ENCODE results near the gene RNF141. TPM values are rescaled to one million over a fixed set of nuclear protein-coding genes. Genes with fewer than 3 reads are reported as not detected.

Gene RNF141
- total RNA-seq, 1 donor from 2014 or later = 39.2 TPM

DNA sequence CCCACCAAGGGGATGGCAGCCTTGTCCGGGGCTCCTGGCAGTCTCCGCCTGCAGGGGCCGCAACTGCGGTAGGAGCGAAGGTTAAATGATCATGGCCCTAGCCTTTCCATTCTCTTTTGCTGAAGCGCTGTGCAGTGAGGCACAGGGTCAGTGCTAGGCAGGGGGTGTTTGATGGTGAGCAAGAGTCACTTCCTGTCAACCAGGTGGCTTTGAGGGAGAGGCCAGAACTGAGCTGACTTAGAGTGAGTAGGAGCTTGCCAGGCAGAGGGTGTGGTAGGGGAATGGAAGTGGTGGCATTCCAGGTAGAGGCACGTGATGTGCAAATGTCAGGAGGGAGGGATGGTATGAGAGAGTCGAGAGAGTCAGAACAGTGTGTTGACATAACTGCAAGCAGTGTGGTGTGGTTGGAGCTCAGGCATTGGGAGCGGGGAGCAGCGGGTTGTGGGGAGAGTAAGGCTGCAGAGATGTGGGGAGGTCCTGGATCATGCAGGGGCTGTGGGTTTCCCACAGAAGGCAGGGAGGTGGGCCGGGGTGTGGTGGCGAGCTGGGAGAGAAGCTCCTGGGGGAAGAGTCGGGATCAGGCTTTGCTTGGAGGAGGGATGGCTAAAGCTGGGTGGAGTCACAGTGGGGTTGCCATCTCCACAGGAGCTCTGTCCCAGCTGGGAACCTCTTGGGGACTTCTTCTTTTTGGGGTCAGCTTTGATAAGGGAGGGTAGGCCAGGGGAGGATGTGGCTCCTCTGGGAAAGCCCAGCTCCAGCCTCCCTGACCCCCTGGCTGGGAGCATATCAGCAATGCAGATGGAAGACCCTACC, 52.7 kb downstream of the RNF141 start:
- TF ChIP-seq, protein P1, sequence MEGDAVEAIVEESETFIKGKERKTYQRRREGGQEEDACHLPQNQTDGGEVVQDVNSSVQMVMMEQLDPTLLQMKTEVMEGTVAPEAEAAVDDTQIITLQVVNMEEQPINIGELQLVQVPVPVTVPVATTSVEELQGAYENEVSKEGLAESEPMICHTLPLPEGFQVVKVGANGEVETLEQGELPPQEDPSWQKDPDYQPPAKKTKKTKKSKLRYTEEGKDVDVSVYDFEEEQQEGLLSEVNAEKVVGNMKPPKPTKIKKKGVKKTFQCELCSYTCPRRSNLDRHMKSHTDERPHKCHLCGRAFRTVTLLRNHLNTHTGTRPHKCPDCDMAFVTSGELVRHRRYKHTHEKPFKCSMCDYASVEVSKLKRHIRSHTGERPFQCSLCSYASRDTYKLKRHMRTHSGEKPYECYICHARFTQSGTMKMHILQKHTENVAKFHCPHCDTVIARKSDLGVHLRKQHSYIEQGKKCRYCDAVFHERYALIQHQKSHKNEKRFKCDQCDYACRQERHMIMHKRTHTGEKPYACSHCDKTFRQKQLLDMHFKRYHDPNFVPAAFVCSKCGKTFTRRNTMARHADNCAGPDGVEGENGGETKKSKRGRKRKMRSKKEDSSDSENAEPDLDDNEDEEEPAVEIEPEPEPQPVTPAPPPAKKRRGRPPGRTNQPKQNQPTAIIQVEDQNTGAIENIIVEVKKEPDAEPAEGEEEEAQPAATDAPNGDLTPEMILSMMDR (IDR thresholded peaks at IDR 0.05; ENCODE audit: borderline replicate concordance) = no peak
- intact Hi-C loops (cut with micrococcal nuclease) = no loop called here
- Histone ChIP-seq H3K27me3 (ENCODE audit: low read depth) (no peaks in the 10 kb centered on the region), H3K36me3 (no peaks in the 10 kb centered on the region), H3K4me3 (no peak overlapping the region), H3K9me3 (replicated peaks) (no peaks in the 10 kb centered on the region), H3K27ac (replicated peaks) (no peak overlapping the region), H3K4me1 (peaks cover 15% of the 10 kb centered on the region)
- DNase-seq = no peak

DNA sequence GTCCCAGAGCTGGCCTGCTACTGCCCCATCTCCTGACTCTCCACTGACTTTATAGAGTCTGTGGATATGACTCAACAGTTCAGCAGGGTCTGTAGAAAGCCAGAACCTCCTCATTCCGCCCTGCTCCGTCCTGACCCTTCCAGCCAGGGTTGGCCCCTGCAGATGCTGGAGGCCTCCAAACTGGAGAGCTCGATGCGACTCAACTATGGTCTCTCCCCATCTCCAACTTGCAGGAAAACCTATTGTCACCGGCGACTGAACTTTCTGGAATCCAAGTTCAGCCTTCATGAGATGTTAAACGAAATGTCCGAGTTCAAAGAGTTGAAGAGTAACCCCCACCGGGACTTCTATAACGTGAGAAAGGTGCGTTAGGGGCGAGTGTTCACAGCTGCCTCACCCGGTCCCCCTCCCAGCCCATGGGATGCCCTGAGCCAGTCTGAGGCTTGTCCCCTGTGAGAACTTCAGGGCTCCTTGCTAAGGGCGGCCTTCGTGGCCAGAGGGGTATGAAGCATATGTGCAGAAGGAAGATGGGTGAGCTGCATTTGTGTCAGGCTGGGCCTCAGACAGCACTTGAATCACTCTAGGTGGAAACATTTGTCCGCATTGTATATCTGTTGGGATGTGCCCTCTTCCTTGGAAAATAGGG, 53.9 kb downstream of the RNF141 start:
- Histone ChIP-seq H3K9me3 (replicated peaks) (no peaks in the 10 kb centered on the region), H3K27me3 (ENCODE audit: low read depth) (no peaks in the 10 kb centered on the region), H3K36me3 (no peaks in the 10 kb centered on the region), H3K4me1 (peaks cover 15% of the 10 kb centered on the region), H3K4me3 (no peak overlapping the region), H3K27ac (replicated peaks) (no peak overlapping the region)
- DNase-seq = no peak
- TF ChIP-seq, protein P1 (IDR thresholded peaks at IDR 0.05; ENCODE audit: borderline replicate concordance) = no peak
- intact Hi-C loops (cut with micrococcal nuclease) = no loop called here

DNA sequence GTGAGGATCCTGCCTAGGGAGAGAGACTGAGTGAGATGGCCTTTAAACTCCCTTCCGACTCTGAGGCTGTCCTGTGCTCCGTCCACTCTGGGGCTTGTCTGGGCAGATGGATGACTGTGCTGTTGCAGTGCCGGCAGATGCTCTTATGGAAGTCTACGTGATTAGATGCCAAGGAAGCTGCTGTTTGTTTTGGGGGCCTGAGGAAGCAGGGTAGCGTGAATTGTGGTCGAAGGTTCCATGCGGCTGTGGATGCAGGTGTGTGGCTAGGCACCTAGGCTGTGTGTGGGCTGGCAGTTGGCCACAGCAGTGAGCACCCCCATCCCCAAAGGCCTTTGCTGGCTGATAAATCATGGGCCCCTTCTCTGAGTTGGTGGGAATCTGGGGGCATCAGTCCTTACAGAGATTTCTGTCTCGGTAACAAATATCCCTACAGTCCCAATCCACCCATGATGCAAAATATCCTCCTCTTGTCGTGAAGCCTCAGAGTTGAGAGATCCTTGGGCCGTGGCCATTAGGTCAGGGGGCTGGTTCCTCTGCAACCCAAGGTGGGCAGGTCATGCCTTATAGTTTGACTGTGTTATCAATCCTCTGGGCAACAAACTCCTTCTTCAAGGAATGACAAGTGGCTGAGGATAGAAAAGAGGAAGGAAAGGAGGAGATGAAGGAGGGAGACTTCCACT, 54.7 kb downstream of the RNF141 start:
- Histone ChIP-seq H3K9me3 (replicated peaks) (no peaks in the 10 kb centered on the region), H3K4me1 (peaks cover 12% of the 10 kb centered on the region), H3K36me3 (no peaks in the 10 kb centered on the region), H3K27me3 (ENCODE audit: low read depth) (no peaks in the 10 kb centered on the region), H3K4me3 (no peak overlapping the region), H3K27ac (replicated peaks) (no peak overlapping the region)
- no peak for DNase-seq
- intact Hi-C loops (cut with micrococcal nuclease) = no loop called here
- TF ChIP-seq, protein P1 (IDR thresholded peaks at IDR 0.05; ENCODE audit: borderline replicate concordance) = no peak

DNA sequence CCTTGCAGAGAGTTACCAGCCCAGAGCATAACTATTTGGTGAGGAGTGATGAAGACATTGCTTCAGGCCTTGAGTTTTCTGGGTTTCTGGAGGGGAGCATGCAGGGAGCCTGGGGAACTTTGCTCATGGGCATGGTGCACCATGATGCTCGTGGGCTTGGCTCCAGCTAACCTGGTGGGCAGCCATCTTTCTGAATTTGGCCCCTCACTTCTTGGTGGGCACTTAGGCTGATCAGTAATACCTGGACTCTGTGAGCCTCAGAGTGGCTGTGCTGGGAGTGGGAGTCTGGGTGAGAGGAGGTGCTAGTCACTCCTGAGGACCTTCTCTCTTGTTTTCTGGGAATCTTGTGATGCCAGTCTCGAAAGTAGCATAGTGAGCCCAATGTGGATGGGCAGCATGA, 55.3 kb downstream of the RNF141 start:
- TF ChIP-seq, protein P1 (IDR thresholded peaks at IDR 0.05; ENCODE audit: borderline replicate concordance) = no peak
- no peaks in the 10 kb centered on the region for H3K36me3 ChIP-seq

DNA sequence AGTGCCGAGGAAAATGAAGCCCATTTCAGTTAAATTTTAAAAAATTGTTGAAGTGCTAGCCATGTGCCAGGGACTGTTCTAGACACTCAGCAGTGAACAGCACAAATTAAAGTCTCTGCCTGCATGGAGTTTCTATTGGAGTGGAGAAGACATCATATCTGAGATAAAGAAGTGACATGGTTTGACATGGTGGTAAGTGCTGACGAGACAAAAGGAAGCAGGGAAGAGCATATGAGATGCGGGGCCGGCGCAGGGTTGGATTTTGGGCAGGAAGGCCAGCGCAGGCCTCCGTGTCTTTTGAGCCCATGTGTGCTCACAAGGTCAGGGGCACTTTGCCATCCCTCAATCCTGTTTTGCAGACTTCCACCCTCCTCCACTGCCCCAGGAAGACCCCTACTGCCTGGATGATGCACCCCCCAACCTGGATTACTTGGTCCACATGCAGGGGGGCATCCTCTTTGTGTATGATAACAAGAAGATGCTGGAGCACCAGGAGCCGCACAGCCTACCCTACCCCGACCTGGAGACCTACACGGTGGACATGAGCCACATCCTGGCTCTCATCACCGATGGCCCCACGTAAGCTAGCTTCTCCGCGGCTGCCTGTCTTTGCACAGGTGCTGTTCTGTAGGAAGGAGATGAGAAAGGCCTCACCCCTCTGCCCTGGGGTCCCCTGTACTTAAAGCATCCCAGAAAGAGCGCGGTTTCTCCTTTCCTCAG, 56.4 kb downstream of the RNF141 start:
- Histone ChIP-seq H3K9me3 (replicated peaks) (no peaks in the 10 kb centered on the region), H3K27me3 (ENCODE audit: low read depth) (no peaks in the 10 kb centered on the region), H3K4me1 (no peaks in the 10 kb centered on the region), H3K36me3 (no peaks in the 10 kb centered on the region), H3K4me3 (no peak overlapping the region), H3K27ac (replicated peaks) (no peak overlapping the region)
- TF ChIP-seq, protein P1 (IDR thresholded peaks at IDR 0.05; ENCODE audit: borderline replicate concordance) = no peak
- intact Hi-C loops (cut with micrococcal nuclease) = no loop called here
- no peak for DNase-seq

More for the DNA sequence above, 55.3 kb downstream of the RNF141 start:
- Histone ChIP-seq H3K27ac (replicated peaks) (no peak overlapping the region), H3K4me1 (peaks cover 6% of the 10 kb centered on the region), H3K9me3 (replicated peaks) (no peaks in the 10 kb centered on the region), H3K27me3 (ENCODE audit: low read depth) (no peaks in the 10 kb centered on the region), H3K4me3 (no peak overlapping the region)
- no peak for DNase-seq
- intact Hi-C loops (cut with micrococcal nuclease) = no loop called here
